Bronchial epithelial cell (primary cell): ENCODE measurements around the gene LNP1. TPM values are rescaled to one million over a fixed set of nuclear protein-coding genes. Genes with fewer than 3 reads are reported as not detected.

Experiments used
- DNase-seq: peaks from one replicate; pipeline ENCODE4 v3.0.0-alpha.2; 2010; ENCODE audit warnings: low read depth
- FAIRE-seq: peaks from 2 replicates; lab custom pipeline; 2011; peaks lifted over from hg19 to GRCh38; lab: Jason Lieb, UNC
- H3K27me3 ChIP-seq: 2 replicates; pipeline ENCODE4 v1.5.1; 2011; ENCODE audit warnings: low read length; ENCODE audit not compliant: control insufficient read depth, insufficient read depth
- H3K36me3 ChIP-seq: 2 replicates; pipeline ENCODE4 v1.5.1; 2011; ENCODE audit warnings: low read length; ENCODE audit not compliant: control insufficient read depth, insufficient read depth
- H3K4me3 ChIP-seq: 2 replicates; pipeline ENCODE4 v1.5.1; 2011; ENCODE audit warnings: mild to moderate bottlenecking, low read depth, low read length, control low read depth
- total RNA-seq: library from RNA; depleted of rRNA; stranded (reverse); fragments of >200 nt; gene quantifications from 2 replicates; pipeline ENCODE4 v1.2.1, GENCODE V29; 2014
- TF ChIP-seq, protein P1 (sequence below): IDR thresholded peaks from 2 replicates; pipeline ENCODE4 v1.5.1; 2011; ENCODE audit warnings: mild to moderate bottlenecking, moderate library complexity, low read length, control low read depth, inconsistent platforms; ENCODE audit not compliant: insufficient read depth, severe bottlenecking

LNP1 gene
- total RNA-seq, 1 donor from 2014 or later = 1.1 TPM

DNA sequence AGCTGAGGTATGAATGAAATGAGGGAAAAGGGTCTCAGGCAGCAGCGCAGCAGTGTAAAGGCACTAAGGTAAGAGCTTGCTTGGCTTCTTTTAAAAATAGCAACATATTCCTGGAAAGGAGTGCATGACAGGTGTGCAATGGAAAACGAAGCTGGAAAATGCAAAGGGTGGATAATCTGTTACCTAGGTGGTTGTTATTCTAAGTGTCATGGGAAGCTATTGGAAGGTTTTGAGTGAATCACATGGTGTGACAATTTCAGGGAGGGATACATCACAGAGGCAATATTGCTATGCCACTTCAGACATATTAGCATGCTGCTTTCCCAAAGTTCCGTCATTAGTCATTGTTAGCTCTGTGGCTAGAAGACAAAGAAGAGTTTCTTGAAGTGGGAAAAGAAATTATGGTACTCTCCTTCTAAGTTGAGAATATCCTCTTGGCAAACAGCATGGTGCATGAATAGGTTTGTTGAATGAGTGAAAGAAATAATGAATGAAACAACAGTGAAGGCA is 62.4 kb downstream of the LNP1 start:
- DNase-seq (peak; percentile 53), FAIRE-seq (no peak)
- Histone ChIP-seq H3K36me3 (no peaks in the 10 kb centered on the region), H3K27me3 (no peaks in the 10 kb centered on the region), H3K4me3 (no peak overlapping the region)
- TF ChIP-seq, protein P1, sequence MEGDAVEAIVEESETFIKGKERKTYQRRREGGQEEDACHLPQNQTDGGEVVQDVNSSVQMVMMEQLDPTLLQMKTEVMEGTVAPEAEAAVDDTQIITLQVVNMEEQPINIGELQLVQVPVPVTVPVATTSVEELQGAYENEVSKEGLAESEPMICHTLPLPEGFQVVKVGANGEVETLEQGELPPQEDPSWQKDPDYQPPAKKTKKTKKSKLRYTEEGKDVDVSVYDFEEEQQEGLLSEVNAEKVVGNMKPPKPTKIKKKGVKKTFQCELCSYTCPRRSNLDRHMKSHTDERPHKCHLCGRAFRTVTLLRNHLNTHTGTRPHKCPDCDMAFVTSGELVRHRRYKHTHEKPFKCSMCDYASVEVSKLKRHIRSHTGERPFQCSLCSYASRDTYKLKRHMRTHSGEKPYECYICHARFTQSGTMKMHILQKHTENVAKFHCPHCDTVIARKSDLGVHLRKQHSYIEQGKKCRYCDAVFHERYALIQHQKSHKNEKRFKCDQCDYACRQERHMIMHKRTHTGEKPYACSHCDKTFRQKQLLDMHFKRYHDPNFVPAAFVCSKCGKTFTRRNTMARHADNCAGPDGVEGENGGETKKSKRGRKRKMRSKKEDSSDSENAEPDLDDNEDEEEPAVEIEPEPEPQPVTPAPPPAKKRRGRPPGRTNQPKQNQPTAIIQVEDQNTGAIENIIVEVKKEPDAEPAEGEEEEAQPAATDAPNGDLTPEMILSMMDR = no peak

DNA sequence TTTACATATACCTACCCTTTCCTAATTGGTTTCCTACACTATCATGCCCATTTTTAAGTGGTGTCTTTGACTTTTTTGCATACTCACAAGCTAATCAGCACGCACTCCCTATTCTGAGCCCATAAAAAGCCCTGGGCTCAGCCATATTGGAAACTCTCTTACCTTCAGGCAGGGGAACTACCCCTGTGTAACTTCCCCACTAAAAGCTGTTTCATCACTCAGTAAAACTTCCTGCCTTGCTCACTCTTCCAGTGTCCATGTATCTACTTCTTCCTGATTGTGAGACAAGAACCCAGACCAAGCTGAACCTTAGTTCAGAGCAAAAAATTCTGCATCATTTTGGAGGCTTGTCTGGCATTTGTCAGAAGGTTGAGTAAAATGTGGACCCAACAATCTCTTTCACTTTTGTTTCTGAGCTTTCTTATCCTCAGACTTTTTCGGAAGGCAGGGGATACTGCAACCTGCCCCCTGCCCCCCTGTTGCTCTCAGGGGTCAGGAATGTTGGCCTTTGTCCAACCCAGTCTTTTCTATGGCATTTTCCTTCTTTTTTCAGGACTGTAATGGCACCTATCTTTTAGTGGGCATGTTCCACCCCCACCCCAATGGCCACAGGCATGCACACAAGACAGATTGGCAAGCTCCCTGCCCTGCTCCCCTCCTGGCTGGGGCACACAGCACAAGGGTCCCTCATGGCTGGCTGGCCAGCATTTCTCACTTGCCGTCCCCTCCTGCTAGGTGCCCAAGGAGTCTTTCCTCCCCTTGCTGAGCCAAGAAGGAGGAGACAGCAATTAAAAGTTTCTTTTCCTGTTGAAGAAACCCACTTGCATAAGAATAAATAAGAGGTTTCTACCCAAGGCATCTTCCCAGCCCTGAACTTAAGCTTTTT is 64.8 kb downstream of the LNP1 start:
- Histone ChIP-seq H3K36me3 (no peaks in the 10 kb centered on the region), H3K4me3 (no peak overlapping the region), H3K27me3 (no peaks in the 10 kb centered on the region)
- DNase-seq (peak; percentile 12), FAIRE-seq (no peak)
- TF ChIP-seq, protein P1 = no peak

GRCh38 chr3:100467133-100467532 is 65.8 kb downstream of the LNP1 start:
- no peaks in the 10 kb centered on the region for H3K27me3 ChIP-seq
- H3K4me3 ChIP-seq = no peak overlapping the region
- TF ChIP-seq, protein P1 = no peak
- DNase-seq (no peak), FAIRE-seq (peak; percentile 18)
- no peaks in the 10 kb centered on the region for H3K36me3 ChIP-seq

GRCh38 chr3:100468676-100469075 is 67.3 kb downstream of the LNP1 start:
- TF ChIP-seq, protein P1 = no peak
- DNase-seq = no peak
- Histone ChIP-seq H3K27me3 (no peaks in the 10 kb centered on the region), H3K36me3 (no peaks in the 10 kb centered on the region), H3K4me3 (no peak overlapping the region)
- no peak for FAIRE-seq

GRCh38 chr3:100470951-100471350 is 69.6 kb downstream of the LNP1 start:
- Histone ChIP-seq H3K27me3 (no peaks in the 10 kb centered on the region), H3K4me3 (no peak overlapping the region), H3K36me3 (no peaks in the 10 kb centered on the region)
- no peak for FAIRE-seq
- TF ChIP-seq, protein P1 = no peak
- DNase-seq = no peak
